Esophagus muscularis mucosa (tissue), 4 donors: ENCODE results near the gene SNRNP70. TPM values are rescaled to one million over a fixed set of nuclear protein-coding genes. Genes with fewer than 3 reads are reported as not detected.
"Not testable (repeated sequence)": the region's sequence is repeated elsewhere in the genome, so short reads cannot be mapped to it uniquely, and the experiment has no call there.

Experiments
- DNase-seq: peaks from one replicate; pipeline ENCODE4 v3.0.0-alpha.2; 2017; ENCODE audit errors: extremely low spot score
- H3K27ac ChIP-seq, 4 donors: fragments of 200-600 bp; sonication (generic); replicated peaks in 1 of 4; 1 replicate in 3 of 4; 2 replicates in 1 of 4; pipeline ENCODE4 v1.5.1; 2016 to 2019; ENCODE audit warnings: mild to moderate bottlenecking in 1 of 4
- H3K27me3 ChIP-seq, 4 donors: fragments of 200-600 bp; sonication (generic); one replicate each; pipeline versions ENCODE4 v1.5.1 to v1.6.0; 2016 to 2019
- H3K36me3 ChIP-seq, 4 donors: fragments of 200-600 bp; sonication (generic); one replicate each; pipeline ENCODE4 v1.5.1; 2016 to 2019
- H3K4me1 ChIP-seq, 4 donors: fragments of 200-600 bp; sonication (generic); one replicate each; pipeline ENCODE4 v1.5.1; 2016 to 2019
- H3K4me3 ChIP-seq, 4 donors: fragments of 200-600 bp; sonication (generic); 1 replicate in 2 of 4; 2 replicates in 2 of 4; pipeline ENCODE4 v1.5.1; 2016 to 2019; ENCODE audit warnings: mild to moderate bottlenecking in 4 of 4, moderate library complexity in 1 of 4
- H3K9me3 ChIP-seq, 4 donors: fragments of 200-600 bp; sonication (generic); 1 replicate in 3 of 4; 2 replicates in 1 of 4; pipeline ENCODE4 v1.5.1; 2016 to 2019
- EP300 ChIP-seq: sonication (generic); formaldehyde crosslinking; IDR thresholded peaks from one replicate; pipeline ENCODE4 v1.6.1; 2017; ENCODE audit warnings: antibody characterized with exemption
- POLR2A ChIP-seq: fragments of 450-650 bp; IDR thresholded peaks from one replicate; pipeline ENCODE4 v1.6.1; 2017; ENCODE audit warnings: antibody characterized with exemption, moderate library complexity, mild to moderate bottlenecking, low read depth
- POLR2AphosphoS5 ChIP-seq, 2 donors: sonication (generic); formaldehyde crosslinking; IDR thresholded peaks; one replicate each; pipeline ENCODE4 v1.6.1; 2017; ENCODE audit warnings: antibody characterized with exemption in 2 of 2
- WGBS: methylation state at CpG from one replicate; pipeline ENCODE4 v1.1.5; 2018; 5-methylcytosine and 5-hydroxymethylcytosine counted together
- intact Hi-C: fragments of 100-400 bp; cut with DNase I; formaldehyde crosslinking; loops from one replicate; pipeline ENCODE4 v1.15.1; 2023
- total RNA-seq, 4 donors: library from RNA; depleted of rRNA; stranded (reverse); fragments of >200 nt; gene quantifications; one replicate each; pipeline versions ENCODE4 v1.1.0 to v1.2.1, GENCODE V29; 2016
- TF ChIP-seq, protein P1 (sequence below), 3 experiments: fragments of 200-600 bp in 2 of 3; fragments of 450-650 bp in 1 of 3; sonication (generic) in 2 of 3; IDR thresholded peaks; one replicate each; pipeline ENCODE4 v1.5.1; 2017 to 2019; ENCODE audit warnings: antibody characterized with exemption in 3 of 3, mild to moderate bottlenecking in 2 of 3, moderate library complexity in 1 of 3

Gene SNRNP70
- total RNA-seq, 4 donors from 2014 or later, result 101 to 209 (median 145) TPM

DNA sequence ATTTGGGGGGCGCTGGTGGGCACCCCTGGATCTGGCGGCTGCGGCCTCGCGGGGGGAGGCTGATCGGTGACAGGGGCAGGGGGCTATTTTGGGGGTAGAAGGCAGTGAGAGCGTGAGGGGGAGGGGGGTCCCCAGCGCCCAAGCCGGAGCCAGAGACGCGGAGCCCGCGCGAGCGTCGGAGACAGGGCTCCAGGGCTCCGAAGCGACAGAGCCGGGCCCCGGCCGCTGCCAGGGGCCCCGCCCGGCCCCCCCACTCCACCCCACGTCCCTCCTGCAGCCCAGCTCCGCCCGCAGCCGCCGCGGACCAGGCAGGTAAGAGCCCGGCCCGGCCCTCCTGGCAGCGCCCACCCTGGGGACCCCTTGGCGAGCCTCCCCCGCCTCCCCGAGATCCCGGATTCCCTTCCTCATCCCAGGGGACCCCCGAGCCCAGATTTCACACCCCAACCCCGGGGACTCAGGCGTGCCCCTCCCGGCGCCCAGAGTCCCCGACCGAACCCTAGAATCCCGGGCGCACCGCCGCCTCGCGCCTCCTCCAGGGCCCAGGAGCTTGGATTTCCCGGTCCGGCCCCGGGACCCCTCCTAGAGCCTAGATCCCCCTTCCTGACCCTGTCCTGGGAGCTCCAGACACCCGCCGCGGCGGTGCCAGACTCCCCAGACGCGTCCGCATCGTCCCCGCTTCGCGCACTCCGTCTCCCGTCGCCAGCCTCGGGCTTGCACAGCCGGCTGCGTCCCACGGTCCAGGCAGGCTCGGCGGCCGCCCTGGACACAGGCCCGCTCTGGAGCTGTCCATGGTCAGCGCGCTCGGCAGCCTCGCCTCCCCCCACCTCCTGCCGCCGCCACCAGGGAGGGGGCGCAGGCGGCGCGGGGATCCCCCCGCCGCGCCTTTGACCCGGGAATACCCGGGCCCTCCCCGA, 34.4 kb downstream of the SNRNP70 start, which contains the start of gene PPFIA3:
TSS of gene PPFIA3 (plus strand) at position 134 of the 914 bp plus-strand sequence. CDS start 8,330 bp downstream, outside the sequence.
- TF ChIP-seq POLR2AphosphoS5 (IDR thresholded peaks at IDR 0.05), result no peak
- no peak for TF ChIP-seq EP300
- no peak for TF ChIP-seq POLR2A
- TF ChIP-seq, protein P1, sequence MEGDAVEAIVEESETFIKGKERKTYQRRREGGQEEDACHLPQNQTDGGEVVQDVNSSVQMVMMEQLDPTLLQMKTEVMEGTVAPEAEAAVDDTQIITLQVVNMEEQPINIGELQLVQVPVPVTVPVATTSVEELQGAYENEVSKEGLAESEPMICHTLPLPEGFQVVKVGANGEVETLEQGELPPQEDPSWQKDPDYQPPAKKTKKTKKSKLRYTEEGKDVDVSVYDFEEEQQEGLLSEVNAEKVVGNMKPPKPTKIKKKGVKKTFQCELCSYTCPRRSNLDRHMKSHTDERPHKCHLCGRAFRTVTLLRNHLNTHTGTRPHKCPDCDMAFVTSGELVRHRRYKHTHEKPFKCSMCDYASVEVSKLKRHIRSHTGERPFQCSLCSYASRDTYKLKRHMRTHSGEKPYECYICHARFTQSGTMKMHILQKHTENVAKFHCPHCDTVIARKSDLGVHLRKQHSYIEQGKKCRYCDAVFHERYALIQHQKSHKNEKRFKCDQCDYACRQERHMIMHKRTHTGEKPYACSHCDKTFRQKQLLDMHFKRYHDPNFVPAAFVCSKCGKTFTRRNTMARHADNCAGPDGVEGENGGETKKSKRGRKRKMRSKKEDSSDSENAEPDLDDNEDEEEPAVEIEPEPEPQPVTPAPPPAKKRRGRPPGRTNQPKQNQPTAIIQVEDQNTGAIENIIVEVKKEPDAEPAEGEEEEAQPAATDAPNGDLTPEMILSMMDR (IDR thresholded peaks at IDR 0.05), result no peak
- intact Hi-C loops, result no loop called here
- H3K4me1 ChIP-seq, result peaks cover 27 to 40% (median 38%) of the 10 kb centered on the region in 4 donors
- under 1% methylated on average over 33 of the region's 90 CpGs for WGBS
- peaks cover 0 to 4% (median 0%) of the 10 kb centered on the region in 4 donors for H3K36me3 ChIP-seq
- DNase-seq, result no peak
- no peaks in the 10 kb centered on the region for H3K9me3 ChIP-seq
- peak within 1 kb of the TSS; percentile 63 to 86 (median 70) for H3K4me3 ChIP-seq
- H3K27me3 ChIP-seq, result no peaks in the 10 kb centered on the region
- H3K27ac ChIP-seq, result peak within 1 kb of the TSS; percentile 92 to 99 (median 97)

DNA sequence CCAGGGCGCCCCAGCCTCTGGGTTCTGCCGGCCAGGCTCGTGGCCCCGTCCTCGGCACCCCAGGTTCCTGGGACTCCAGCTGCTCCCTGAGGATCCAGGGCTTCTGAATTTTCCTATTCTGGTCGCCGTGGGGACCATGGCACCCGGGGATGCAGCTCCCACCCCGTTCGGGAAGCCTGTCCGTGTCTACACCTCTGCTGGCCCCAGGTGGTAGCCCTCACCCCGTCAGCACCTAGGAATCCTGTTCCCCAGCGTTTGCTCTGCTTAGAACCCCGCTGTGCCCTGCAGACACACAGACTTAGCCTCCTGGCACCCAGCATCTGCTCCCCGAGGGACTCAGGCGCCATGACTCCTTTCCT, 35.1 kb downstream of the SNRNP70 start:
- Histone ChIP-seq H3K4me1 (peaks cover 22 to 37% (median 32%) of the 10 kb centered on the region in 4 donors), H3K27ac (peak overlapping the region in 1 of 4 donors; percentile 98), H3K36me3 (peaks cover 0 to 4% (median 0%) of the 10 kb centered on the region in 4 donors), H3K27me3 (no peaks in the 10 kb centered on the region), H3K4me3 (peak overlapping the region in 3 of 4 donors; percentile 69 to 86 (median 70)), H3K9me3 (no peaks in the 10 kb centered on the region)
- intact Hi-C loops, result no loop called here
- DNase-seq, result no peak
- TF ChIP-seq POLR2A (no peak), EP300 (no peak), POLR2AphosphoS5 (IDR thresholded peaks at IDR 0.05) (no peak)
- TF ChIP-seq, protein P1 (IDR thresholded peaks at IDR 0.05), result no peak
- WGBS, result 11% methylated on average over 16 of the region's 16 CpGs

DNA sequence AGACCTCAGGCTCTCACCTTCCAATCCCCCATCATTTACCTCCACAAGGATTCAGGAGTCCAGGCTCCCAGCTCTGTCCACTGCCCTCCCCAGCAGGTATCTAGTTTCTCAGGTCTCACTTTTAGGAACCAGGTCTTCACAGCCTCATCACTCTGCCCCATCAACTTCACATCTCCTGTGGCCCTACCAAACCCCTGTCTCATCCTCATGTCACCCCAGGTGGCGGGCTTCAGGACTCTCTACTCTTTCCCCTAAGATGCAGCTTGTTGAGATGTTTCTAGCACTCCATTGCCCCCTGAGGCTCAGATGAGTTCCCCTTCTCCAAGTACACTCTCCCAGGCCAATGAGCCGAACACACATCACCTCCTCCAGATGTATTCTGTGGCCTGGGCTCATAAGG, 35.6 kb downstream of the SNRNP70 start:
- TF ChIP-seq EP300 (no peak), POLR2A (no peak), POLR2AphosphoS5 (IDR thresholded peaks at IDR 0.05) (no peak)
- TF ChIP-seq, protein P1 (IDR thresholded peaks at IDR 0.05), result no peak
- intact Hi-C loops, result no loop called here
- WGBS, result 92% methylated on average over 2 of the region's 2 CpGs

DNA sequence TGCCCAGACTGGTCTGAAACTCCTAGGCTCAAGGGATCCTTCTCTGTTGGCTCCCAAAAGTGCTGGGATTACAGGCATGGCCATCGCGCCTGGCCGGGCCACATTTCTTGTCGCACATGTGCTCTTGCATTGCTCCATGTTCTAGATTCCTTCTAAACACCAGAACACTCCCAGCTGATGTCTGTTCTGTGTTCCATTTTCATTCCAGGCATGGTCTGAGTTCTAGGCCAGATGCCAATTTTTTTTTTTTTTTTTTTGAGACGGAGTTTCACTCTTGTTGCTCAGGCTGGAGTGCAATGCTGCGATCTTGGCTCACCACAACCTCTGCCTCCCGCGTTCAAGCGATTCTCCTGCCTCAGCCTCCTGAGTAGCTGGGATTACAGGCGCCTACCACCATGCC, 36.6 kb downstream of the SNRNP70 start:
- 71% methylated on average over 10 of the region's 10 CpGs for WGBS
- H3K27me3 ChIP-seq, H3K4me3 ChIP-seq, H3K36me3 ChIP-seq, intact Hi-C loops, H3K9me3 ChIP-seq, DNase-seq, H3K27ac ChIP-seq: not testable (repeated sequence)
- peaks cover 22 to 38% (median 31%) of the 10 kb centered on the region in 4 donors for H3K4me1 ChIP-seq

More for the DNA sequence above, 35.6 kb downstream of the SNRNP70 start:
- H3K9me3 ChIP-seq, result no peaks in the 10 kb centered on the region
- no peak overlapping the region for H3K27ac ChIP-seq
- H3K4me1 ChIP-seq, result peaks cover 22 to 38% (median 31%) of the 10 kb centered on the region in 4 donors
- no peaks in the 10 kb centered on the region for H3K27me3 ChIP-seq
- H3K4me3 ChIP-seq, result no peak overlapping the region
- DNase-seq, result no peak
- H3K36me3 ChIP-seq, result peaks cover 0 to 4% (median 0%) of the 10 kb centered on the region in 4 donors

DNA sequence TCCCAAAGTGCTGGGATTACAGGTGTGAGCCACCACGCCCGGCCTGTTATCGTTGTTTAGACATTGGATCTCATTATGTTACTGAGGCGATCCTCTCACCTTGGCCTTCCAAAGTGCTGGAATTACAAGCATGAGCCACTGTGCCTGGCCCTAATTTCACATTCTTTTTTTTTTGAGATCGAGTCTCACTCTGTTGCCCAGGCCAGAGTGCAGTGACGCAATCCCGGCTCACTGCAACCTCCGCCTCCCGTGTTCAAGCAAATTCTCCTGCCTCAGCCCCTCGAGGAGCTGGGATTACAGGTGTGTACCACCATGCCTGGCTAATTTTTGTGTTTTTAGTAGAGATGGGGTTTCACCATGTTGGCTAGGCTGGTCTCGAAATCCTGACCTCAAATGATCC, 38.0 kb downstream of the SNRNP70 start:
- H3K27ac ChIP-seq, H3K4me3 ChIP-seq, H3K9me3 ChIP-seq, intact Hi-C loops, H3K36me3 ChIP-seq, DNase-seq, H3K27me3 ChIP-seq: not testable (repeated sequence)
- WGBS, result 94% methylated on average over 11 of the region's 11 CpGs
- H3K4me1 ChIP-seq, result peaks cover 19 to 36% (median 30%) of the 10 kb centered on the region in 4 donors
